ENCODE results near the gene WDR31.

WDR31 gene

GRCh38 chr9:113274474-113275156 is 65.5 kb downstream of the WDR31 start (continued):
- TF ChIP-seq ZNF221 (tag by site-specific recombination; IDR thresholded peaks at IDR 0.05; ENCODE audit: borderline replicate concordance) = no peak
- TF ChIP-seq, protein P1, sequence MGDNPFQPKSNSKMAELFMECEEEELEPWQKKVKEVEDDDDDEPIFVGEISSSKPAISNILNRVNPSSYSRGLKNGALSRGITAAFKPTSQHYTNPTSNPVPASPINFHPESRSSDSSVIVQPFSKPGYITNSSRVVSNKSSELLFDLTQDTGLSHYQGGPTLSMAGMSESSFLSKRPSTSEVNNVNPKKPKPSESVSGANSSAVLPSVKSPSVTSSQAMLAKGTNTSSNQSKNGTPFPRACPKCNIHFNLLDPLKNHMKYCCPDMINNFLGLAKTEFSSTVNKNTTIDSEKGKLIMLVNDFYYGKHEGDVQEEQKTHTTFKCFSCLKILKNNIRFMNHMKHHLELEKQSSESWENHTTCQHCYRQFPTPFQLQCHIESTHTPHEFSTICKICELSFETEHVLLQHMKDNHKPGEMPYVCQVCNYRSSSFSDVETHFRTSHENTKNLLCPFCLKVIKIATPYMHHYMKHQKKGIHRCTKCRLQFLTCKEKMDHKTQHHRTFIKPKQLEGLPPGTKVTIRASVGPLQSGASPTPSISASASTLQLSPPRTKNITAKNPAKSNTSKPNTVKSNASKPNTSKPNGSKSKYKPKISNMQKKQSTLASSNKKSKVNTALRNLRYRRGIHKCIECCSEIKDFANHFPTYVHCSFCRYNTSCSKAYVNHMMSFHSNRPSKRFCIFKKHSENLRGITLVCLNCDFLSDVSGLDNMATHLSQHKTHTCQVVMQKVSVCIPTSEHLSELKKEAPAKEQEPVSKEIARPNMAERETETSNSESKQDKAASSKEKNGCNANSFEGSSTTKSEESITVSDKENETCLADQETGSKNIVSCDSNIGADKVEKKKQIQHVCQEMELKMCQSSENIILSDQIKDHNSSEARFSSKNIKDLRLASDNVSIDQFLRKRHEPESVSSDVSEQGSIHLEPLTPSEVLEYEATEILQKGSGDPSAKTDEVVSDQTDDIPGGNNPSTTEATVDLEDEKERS (tag by site-specific recombination; IDR thresholded peaks at IDR 0.05) = no peak
- peak; percentile 73 for TF ChIP-seq ZNF654 (tag by site-specific recombination; IDR thresholded peaks at IDR 0.05; ENCODE audit: low read depth)
- TF ChIP-seq ZNF571 (tag by site-specific recombination; IDR thresholded peaks at IDR 0.05) = no peak

DNA sequence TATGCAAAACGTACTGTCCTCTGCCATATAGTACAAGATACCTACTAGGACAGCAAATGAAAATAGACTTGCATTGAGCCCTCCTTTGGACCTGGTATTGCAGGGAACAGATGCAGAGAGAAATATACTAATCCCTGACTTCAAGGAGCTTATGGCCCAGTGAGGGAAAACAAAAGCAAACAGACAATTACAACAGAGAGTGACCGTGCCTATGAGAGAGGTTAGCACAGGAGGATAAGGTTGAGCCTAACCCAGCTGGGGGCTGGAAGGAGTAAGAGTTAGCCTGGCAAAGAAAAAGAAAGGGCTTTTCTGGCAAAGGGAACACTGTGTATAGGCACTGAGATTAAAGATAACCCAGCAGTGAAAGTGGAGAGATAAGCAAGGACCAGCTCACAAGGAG is 70.2 kb downstream of the WDR31 start:
- ChIA-PET POLR2A (interaction anchor here (1.0 kb wide), 1 partner anchor 140 kb away, joined by 3 read pairs; the partner anchor contains the start of genes C9orf43 and POLE3), CTCF (interaction anchor here (0.5 to 1.2 kb wide), 4 partner anchors 42 to 385 kb away, joined by 3 to 6 read pairs (median 4); no protein-coding TSS in a partner anchor)
- Histone ChIP-seq H3K9me3 (ENCODE audit: control insufficient read depth, insufficient read depth, low read depth, low read length) (no peaks in the 10 kb centered on the region), H3K4me3 (ENCODE audit: low read depth, low read length) (no peak overlapping the region), H3K27ac (ENCODE audit: extremely low read depth, low read depth, low read length) (no peak overlapping the region), H3K36me3 (ENCODE audit: control insufficient read depth in 2 of 2, insufficient read depth in 1 of 2, low read length in 2 of 2) (peaks cover 17 to 71% of the 10 kb centered on the region in 2 experiments), H3K4me1 (ENCODE audit: control insufficient read depth, insufficient read depth, low read length) (0 out of 2 replicates have a peak, but pooled peaks cover 3% of the 10 kb centered on the region)
- TF ChIP-seq OSR2 (tag by site-specific recombination; IDR thresholded peaks at IDR 0.05) (no peak), ZBTB21 (tag by site-specific recombination; IDR thresholded peaks at IDR 0.05) (no peak), ZNF184 (tag by site-specific recombination; IDR thresholded peaks at IDR 0.05) (no peak), TCF7L2 (IDR thresholded peaks at IDR 0.05; ENCODE audit: borderline replicate concordance, low read depth, low read length) (no peak), ZNF266 (tag by site-specific recombination; IDR thresholded peaks at IDR 0.05; ENCODE audit: low read depth) (no peak), ZBTB11 (tag by site-specific recombination; conservative IDR thresholded peaks at IDR 0.05; ENCODE audit: low read depth) (no peak), YY1 (tag by site-specific recombination; IDR thresholded peaks at IDR 0.05) (no peak), ZNF560 (tag by site-specific recombination; IDR thresholded peaks at IDR 0.05; ENCODE audit: borderline replicate concordance) (no peak), ZBTB6 (tag by site-specific recombination; IDR thresholded peaks at IDR 0.05) (no peak), IKZF3 (tag by site-specific recombination; IDR thresholded peaks at IDR 0.05) (no peak), ZFP3 (tag by site-specific recombination; IDR thresholded peaks at IDR 0.05; ENCODE audit: low read depth) (no peak), ZNF248 (tag by site-specific recombination; IDR thresholded peaks at IDR 0.05) (no peak), ZNF768 (tag by site-specific recombination; IDR thresholded peaks at IDR 0.05) (no peak), ZNF138 (tag by site-specific recombination; IDR thresholded peaks at IDR 0.05; ENCODE audit: borderline replicate concordance) (no peak), ZNF274 (IDR thresholded peaks at IDR 0.05; ENCODE audit: low read length) (no peak), ZNF274 (tag by site-specific recombination; IDR thresholded peaks at IDR 0.05; ENCODE audit: borderline replicate concordance) (no peak), ZNF350 (tag by site-specific recombination; IDR thresholded peaks at IDR 0.05) (no peak), ZNF571 (tag by site-specific recombination; IDR thresholded peaks at IDR 0.05) (no peak)
- TF ChIP-seq, protein P2, sequence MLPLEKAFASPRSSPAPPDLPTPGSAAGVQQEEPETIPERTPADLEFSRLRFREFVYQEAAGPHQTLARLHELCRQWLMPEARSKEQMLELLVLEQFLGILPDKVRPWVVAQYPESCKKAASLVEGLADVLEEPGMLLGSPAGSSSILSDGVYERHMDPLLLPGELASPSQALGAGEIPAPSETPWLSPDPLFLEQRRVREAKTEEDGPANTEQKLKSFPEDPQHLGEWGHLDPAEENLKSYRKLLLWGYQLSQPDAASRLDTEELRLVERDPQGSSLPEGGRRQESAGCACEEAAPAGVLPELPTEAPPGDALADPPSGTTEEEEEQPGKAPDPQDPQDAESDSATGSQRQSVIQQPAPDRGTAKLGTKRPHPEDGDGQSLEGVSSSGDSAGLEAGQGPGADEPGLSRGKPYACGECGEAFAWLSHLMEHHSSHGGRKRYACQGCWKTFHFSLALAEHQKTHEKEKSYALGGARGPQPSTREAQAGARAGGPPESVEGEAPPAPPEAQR (tag by site-specific recombination; IDR thresholded peaks at IDR 0.05) = no peak
- TF ChIP-seq, protein P3, sequence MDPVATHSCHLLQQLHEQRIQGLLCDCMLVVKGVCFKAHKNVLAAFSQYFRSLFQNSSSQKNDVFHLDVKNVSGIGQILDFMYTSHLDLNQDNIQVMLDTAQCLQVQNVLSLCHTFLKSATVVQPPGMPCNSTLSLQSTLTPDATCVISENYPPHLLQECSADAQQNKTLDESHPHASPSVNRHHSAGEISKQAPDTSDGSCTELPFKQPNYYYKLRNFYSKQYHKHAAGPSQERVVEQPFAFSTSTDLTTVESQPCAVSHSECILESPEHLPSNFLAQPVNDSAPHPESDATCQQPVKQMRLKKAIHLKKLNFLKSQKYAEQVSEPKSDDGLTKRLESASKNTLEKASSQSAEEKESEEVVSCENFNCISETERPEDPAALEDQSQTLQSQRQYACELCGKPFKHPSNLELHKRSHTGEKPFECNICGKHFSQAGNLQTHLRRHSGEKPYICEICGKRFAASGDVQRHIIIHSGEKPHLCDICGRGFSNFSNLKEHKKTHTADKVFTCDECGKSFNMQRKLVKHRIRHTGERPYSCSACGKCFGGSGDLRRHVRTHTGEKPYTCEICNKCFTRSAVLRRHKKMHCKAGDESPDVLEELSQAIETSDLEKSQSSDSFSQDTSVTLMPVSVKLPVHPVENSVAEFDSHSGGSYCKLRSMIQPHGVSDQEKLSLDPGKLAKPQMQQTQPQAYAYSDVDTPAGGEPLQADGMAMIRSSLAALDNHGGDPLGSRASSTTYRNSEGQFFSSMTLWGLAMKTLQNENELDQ (tag by site-specific recombination; IDR thresholded peaks at IDR 0.05; ENCODE audit: low read depth) = no peak

All from HEK293 (cell line).